ENCODE data around the gene GDF15.

Gene GDF15

DNA sequence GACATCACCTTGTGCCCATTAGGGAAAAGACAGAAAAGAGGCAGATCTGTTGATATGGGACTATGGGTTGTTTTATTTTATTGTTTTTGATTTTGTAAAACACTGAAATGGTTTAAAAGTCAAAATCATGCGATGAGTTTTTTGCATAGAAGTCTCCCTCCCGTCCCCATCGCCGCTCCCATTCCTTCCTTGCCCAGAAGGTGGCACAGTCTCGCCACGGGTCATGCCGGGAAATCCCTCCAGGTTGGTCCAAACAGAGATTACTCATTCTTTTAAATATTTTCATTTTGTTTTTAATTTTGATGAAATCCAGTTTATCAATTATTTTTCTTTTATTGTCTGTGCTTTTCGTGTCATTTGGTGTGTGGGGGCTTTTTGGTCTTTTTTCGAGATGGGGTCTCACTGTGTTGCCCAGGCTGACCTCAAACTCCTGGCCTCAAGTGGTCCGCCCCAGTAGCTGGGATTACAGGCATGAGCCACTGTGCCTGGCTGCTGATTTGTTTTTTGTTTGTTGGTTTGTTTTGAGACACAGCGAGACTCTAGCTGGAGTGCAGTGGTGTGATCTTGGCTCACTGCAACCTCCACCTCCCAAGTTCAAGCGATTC, 36.3 kb upstream of the GDF15 start:
- TF ChIP-seq TCF4 (CRISPR knock-in tag; IDR thresholded peaks at IDR 0.05; ENCODE audit: borderline replicate concordance) (no peak), ZNF8 (CRISPR knock-in tag; IDR thresholded peaks at IDR 0.05) (no peak)
- peak; percentile 89 for ATAC-seq

DNA sequence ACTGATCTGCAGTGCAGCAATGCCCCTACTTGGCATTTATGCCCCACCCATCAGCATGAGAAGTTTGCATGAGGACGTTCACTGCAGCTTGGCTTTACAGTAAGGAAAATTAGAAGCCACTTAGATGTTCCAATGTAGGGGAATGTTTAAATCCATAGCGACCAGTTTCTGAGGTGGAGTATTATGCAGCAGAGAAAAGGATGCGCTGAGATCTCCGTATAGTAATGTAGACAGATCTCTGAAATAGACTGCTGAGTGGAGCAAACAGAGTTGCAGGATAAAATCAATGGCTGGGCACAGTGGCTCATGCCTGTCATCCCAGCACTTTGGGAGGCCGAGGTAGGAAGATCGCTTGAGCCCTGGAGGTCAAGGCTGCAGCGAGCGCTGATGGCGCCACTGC, 35.5 kb upstream of the GDF15 start:
- TF ChIP-seq, protein P1, sequence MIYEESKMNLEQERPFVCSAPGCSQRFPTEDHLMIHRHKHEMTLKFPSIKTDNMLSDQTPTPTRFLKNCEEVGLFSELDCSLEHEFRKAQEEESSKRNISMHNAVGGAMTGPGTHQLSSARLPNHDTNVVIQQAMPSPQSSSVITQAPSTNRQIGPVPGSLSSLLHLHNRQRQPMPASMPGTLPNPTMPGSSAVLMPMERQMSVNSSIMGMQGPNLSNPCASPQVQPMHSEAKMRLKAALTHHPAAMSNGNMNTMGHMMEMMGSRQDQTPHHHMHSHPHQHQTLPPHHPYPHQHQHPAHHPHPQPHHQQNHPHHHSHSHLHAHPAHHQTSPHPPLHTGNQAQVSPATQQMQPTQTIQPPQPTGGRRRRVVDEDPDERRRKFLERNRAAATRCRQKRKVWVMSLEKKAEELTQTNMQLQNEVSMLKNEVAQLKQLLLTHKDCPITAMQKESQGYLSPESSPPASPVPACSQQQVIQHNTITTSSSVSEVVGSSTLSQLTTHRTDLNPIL (CRISPR knock-in tag; IDR thresholded peaks at IDR 0.05; ENCODE audit: low read depth): no peak
- TF ChIP-seq, protein P2, sequence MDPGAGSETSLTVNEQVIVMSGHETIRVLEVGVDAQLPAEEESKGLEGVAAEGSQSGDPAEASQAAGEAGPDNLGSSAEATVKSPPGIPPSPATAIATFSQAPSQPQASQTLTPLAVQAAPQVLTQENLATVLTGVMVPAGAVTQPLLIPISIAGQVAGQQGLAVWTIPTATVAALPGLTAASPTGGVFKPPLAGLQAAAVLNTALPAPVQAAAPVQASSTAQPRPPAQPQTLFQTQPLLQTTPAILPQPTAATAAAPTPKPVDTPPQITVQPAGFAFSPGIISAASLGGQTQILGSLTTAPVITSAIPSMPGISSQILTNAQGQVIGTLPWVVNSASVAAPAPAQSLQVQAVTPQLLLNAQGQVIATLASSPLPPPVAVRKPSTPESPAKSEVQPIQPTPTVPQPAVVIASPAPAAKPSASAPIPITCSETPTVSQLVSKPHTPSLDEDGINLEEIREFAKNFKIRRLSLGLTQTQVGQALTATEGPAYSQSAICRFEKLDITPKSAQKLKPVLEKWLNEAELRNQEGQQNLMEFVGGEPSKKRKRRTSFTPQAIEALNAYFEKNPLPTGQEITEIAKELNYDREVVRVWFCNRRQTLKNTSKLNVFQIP (CRISPR knock-in tag; IDR thresholded peaks at IDR 0.05; ENCODE audit: borderline replicate concordance, low read depth): no peak
- TF ChIP-seq ZFP30 (CRISPR knock-in tag; IDR thresholded peaks at IDR 0.05): no peak
- no peak for ATAC-seq

DNA sequence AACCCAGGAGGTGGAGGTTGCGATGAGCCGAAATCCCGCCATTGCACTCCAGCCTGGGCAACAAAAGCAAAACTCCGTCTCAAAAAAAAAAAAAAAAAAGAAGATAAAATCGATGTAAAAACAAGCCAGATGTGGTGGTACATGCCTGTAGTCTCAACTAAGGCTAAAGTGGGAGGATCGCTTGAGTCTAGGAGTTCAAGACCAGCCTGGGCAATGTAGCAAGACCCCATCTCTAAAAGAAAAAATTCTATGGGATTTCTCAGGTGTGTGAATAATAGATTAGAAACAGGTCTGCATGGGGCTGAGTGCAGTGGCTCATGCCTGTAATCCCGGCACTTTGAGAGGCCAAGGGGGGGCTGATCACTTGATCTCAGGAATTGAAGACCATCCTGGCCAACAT, 34.4 kb upstream of the GDF15 start:
- TF ChIP-seq RARB (CRISPR knock-in tag; IDR thresholded peaks at IDR 0.05): no peak
- TF ChIP-seq TCF4 (CRISPR knock-in tag; IDR thresholded peaks at IDR 0.05; ENCODE audit: borderline replicate concordance): no peak
- TF ChIP-seq OSR1 (CRISPR knock-in tag; IDR thresholded peaks at IDR 0.05): no peak
- TF ChIP-seq GLIS3 (CRISPR knock-in tag; IDR thresholded peaks at IDR 0.05): no peak
- TF ChIP-seq, protein P3, sequence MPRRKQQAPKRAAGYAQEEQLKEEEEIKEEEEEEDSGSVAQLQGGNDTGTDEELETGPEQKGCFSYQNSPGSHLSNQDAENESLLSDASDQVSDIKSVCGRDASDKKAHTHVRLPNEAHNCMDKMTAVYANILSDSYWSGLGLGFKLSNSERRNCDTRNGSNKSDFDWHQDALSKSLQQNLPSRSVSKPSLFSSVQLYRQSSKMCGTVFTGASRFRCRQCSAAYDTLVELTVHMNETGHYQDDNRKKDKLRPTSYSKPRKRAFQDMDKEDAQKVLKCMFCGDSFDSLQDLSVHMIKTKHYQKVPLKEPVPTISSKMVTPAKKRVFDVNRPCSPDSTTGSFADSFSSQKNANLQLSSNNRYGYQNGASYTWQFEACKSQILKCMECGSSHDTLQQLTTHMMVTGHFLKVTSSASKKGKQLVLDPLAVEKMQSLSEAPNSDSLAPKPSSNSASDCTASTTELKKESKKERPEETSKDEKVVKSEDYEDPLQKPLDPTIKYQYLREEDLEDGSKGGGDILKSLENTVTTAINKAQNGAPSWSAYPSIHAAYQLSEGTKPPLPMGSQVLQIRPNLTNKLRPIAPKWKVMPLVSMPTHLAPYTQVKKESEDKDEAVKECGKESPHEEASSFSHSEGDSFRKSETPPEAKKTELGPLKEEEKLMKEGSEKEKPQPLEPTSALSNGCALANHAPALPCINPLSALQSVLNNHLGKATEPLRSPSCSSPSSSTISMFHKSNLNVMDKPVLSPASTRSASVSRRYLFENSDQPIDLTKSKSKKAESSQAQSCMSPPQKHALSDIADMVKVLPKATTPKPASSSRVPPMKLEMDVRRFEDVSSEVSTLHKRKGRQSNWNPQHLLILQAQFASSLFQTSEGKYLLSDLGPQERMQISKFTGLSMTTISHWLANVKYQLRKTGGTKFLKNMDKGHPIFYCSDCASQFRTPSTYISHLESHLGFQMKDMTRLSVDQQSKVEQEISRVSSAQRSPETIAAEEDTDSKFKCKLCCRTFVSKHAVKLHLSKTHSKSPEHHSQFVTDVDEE (CRISPR knock-in tag; IDR thresholded peaks at IDR 0.05): no peak
- TF ChIP-seq ZFP30 (CRISPR knock-in tag; IDR thresholded peaks at IDR 0.05): no peak
- ATAC-seq: no peak

DNA sequence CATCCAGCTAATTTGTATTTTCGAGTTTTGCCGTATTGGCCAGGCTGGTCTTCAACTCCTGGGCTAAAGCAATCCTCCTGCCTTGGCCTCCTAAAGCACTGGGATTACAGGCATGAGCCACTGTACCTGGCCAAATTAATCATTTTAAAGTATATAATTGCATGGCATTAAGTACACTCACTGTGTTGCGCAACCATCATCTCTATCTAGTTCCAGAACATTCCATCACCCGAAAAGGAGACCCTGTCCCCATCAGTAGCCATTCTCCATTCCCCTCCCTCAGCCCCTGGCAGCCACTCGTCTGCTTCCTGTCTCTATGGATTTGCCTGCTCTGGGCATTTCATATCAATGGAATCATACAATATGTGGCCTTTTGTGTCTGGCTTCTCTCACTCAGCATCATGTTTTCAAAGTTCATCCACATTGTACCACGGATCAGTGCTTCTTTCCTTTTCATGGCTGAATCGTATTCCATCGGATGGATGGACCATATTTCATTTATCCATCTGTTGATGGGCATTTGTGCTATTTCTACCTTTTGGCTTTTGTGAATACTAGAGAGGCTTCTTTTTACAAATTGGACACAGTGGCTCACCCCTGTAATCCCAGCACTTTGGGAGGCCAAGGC, 32.5 kb upstream of the GDF15 start:
- ATAC-seq: no peak
- TF ChIP-seq ZNF565 (CRISPR knock-in tag; conservative IDR thresholded peaks at IDR 0.05; ENCODE audit: low read depth) (no peak), ZFP3 (CRISPR knock-in tag; IDR thresholded peaks at IDR 0.05) (no peak), BACH2 (CRISPR knock-in tag; IDR thresholded peaks at IDR 0.05; ENCODE audit: borderline replicate concordance) (no peak), ZFP30 (CRISPR knock-in tag; IDR thresholded peaks at IDR 0.05) (no peak), ARNTL (CRISPR knock-in tag; IDR thresholded peaks at IDR 0.05; ENCODE audit: borderline replicate concordance, low read depth) (no peak), TOX (CRISPR knock-in tag; IDR thresholded peaks at IDR 0.05; ENCODE audit: borderline replicate concordance) (no peak), ESRRG (CRISPR knock-in tag; IDR thresholded peaks at IDR 0.05) (no peak), PPARA (CRISPR knock-in tag; IDR thresholded peaks at IDR 0.05; ENCODE audit: borderline replicate concordance) (no peak), TCF4 (CRISPR knock-in tag; IDR thresholded peaks at IDR 0.05; ENCODE audit: borderline replicate concordance) (no peak), GLIS3 (CRISPR knock-in tag; IDR thresholded peaks at IDR 0.05) (no peak), ISL1 (CRISPR knock-in tag; IDR thresholded peaks at IDR 0.05) (no peak), CSDC2 (CRISPR knock-in tag; IDR thresholded peaks at IDR 0.05) (no peak), ZC3H10 (CRISPR knock-in tag; IDR thresholded peaks at IDR 0.05) (no peak), ZNF8 (CRISPR knock-in tag; IDR thresholded peaks at IDR 0.05) (no peak)
- TF ChIP-seq, protein P2 (CRISPR knock-in tag; IDR thresholded peaks at IDR 0.05; ENCODE audit: borderline replicate concordance, low read depth): no peak
- TF ChIP-seq, protein P4, sequence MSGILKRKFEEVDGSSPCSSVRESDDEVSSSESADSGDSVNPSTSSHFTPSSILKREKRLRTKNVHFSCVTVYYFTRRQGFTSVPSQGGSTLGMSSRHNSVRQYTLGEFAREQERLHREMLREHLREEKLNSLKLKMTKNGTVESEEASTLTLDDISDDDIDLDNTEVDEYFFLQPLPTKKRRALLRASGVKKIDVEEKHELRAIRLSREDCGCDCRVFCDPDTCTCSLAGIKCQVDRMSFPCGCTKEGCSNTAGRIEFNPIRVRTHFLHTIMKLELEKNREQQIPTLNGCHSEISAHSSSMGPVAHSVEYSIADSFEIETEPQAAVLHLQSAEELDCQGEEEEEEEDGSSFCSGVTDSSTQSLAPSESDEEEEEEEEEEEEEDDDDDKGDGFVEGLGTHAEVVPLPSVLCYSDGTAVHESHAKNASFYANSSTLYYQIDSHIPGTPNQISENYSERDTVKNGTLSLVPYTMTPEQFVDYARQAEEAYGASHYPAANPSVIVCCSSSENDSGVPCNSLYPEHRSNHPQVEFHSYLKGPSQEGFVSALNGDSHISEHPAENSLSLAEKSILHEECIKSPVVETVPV (CRISPR knock-in tag; IDR thresholded peaks at IDR 0.05): no peak
- TF ChIP-seq, protein P5, sequence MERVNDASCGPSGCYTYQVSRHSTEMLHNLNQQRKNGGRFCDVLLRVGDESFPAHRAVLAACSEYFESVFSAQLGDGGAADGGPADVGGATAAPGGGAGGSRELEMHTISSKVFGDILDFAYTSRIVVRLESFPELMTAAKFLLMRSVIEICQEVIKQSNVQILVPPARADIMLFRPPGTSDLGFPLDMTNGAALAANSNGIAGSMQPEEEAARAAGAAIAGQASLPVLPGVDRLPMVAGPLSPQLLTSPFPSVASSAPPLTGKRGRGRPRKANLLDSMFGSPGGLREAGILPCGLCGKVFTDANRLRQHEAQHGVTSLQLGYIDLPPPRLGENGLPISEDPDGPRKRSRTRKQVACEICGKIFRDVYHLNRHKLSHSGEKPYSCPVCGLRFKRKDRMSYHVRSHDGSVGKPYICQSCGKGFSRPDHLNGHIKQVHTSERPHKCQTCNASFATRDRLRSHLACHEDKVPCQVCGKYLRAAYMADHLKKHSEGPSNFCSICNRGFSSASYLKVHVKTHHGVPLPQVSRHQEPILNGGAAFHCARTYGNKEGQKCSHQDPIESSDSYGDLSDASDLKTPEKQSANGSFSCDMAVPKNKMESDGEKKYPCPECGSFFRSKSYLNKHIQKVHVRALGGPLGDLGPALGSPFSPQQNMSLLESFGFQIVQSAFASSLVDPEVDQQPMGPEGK (CRISPR knock-in tag; IDR thresholded peaks at IDR 0.05; ENCODE audit: borderline replicate concordance): no peak
- TF ChIP-seq, protein P3 (CRISPR knock-in tag; IDR thresholded peaks at IDR 0.05): no peak

Measured in SK-N-SH treated with all-trans-retinoic acid at 6 μM for 48 hours (cell line).